ENCODE results near the gene FBP1.

The FBP1 gene

GRCh38 chr9:94639061-94639998 lies at the start of gene FBP1:
TSS of gene FBP1 (minus strand) at chr9:94639518. CDS start at chr9:94639310, 208 bp downstream.
- Histone ChIP-seq H3K4me1 (ENCODE audit: control insufficient read depth in 5 of 5, insufficient read depth in 5 of 5, low read length in 5 of 5) (peaks cover 0 to 19% (median 15%) of the 10 kb centered on the region in 5 donors), H3K27ac (ENCODE audit: low read depth, low read length) (no peak within 1 kb of the TSS), H3K9ac (ENCODE audit: low read length in 5 of 5) (peak within 1 kb of the TSS in 4 of 5 donors; percentile 58 to 79 (median 68)), H3K9me3 (ENCODE audit: control insufficient read depth in 5 of 5, low read length in 5 of 5) (no peaks in the 10 kb centered on the region), H3K4me3 (ENCODE audit: low read depth in 1 of 5, low read length in 5 of 5) (peak within 1 kb of the TSS; percentile 63 to 89 (median 72)), H3K36me3 (ENCODE audit: control insufficient read depth in 5 of 5, insufficient read depth in 5 of 5, low read length in 5 of 5) (no peaks in the 10 kb centered on the region), H3K27me3 (ENCODE audit: control insufficient read depth in 5 of 5, insufficient read depth in 4 of 5, low read length in 5 of 5) (no peaks in the 10 kb centered on the region)

GRCh38 chr9:94687451-94687850 lies 48.1 kb upstream of the FBP1 start:
- Histone ChIP-seq H3K9ac (ENCODE audit: low read length in 5 of 5) (no peak overlapping the region), H3K4me1 (ENCODE audit: control insufficient read depth in 5 of 5, insufficient read depth in 5 of 5, low read length in 5 of 5) (peaks cover 0 to 8% (median 3%) of the 10 kb centered on the region in 5 donors), H3K27ac (ENCODE audit: low read depth, low read length) (no peak overlapping the region), H3K36me3 (ENCODE audit: control insufficient read depth in 5 of 5, insufficient read depth in 5 of 5, low read length in 5 of 5) (no peaks in the 10 kb centered on the region), H3K9me3 (ENCODE audit: control insufficient read depth in 5 of 5, low read length in 5 of 5) (no peaks in the 10 kb centered on the region), H3K27me3 (ENCODE audit: control insufficient read depth in 5 of 5, insufficient read depth in 4 of 5, low read length in 5 of 5) (peaks cover 0 to 5% (median 0%) of the 10 kb centered on the region in 5 donors), H3K4me3 (ENCODE audit: low read depth in 1 of 5, low read length in 5 of 5) (no peak overlapping the region)

- Histone ChIP-seq H3K36me3 (ENCODE audit: control insufficient read depth in 5 of 5, insufficient read depth in 5 of 5, low read length in 5 of 5) (no peaks in the 10 kb centered on the region), H3K27me3 (ENCODE audit: control insufficient read depth in 5 of 5, insufficient read depth in 4 of 5, low read length in 5 of 5) (peaks cover 0 to 3% (median 0%) of the 10 kb centered on the region in 5 donors), H3K9me3 (ENCODE audit: control insufficient read depth in 5 of 5, low read length in 5 of 5) (no peaks in the 10 kb centered on the region), H3K27ac (ENCODE audit: low read depth, low read length) (no peak overlapping the region), H3K4me1 (ENCODE audit: control insufficient read depth in 5 of 5, insufficient read depth in 5 of 5, low read length in 5 of 5) (peaks cover 0 to 8% (median 3%) of the 10 kb centered on the region in 5 donors), H3K4me3 (ENCODE audit: low read depth in 1 of 5, low read length in 5 of 5) (no peak overlapping the region), H3K9ac (ENCODE audit: low read length in 5 of 5) (no peak overlapping the region)
Measured at GRCh38 chr9:94685359-94685758, 46.0 kb upstream of the FBP1 start.

- Histone ChIP-seq H3K27me3 (ENCODE audit: control insufficient read depth in 5 of 5, insufficient read depth in 4 of 5, low read length in 5 of 5) (no peaks in the 10 kb centered on the region), H3K36me3 (ENCODE audit: control insufficient read depth in 5 of 5, insufficient read depth in 5 of 5, low read length in 5 of 5) (no peaks in the 10 kb centered on the region), H3K4me3 (ENCODE audit: low read depth in 1 of 5, low read length in 5 of 5) (no peak overlapping the region), H3K4me1 (ENCODE audit: control insufficient read depth in 5 of 5, insufficient read depth in 5 of 5, low read length in 5 of 5) (peaks cover 0 to 12% (median 5%) of the 10 kb centered on the region in 5 donors), H3K27ac (ENCODE audit: low read depth, low read length) (no peak overlapping the region), H3K9me3 (ENCODE audit: control insufficient read depth in 5 of 5, low read length in 5 of 5) (no peaks in the 10 kb centered on the region), H3K9ac (ENCODE audit: low read length in 5 of 5) (peak overlapping the region in 2 of 5 donors; percentile 28 to 41)
Measured at GRCh38 chr9:94681508-94681907, 42.2 kb upstream of the FBP1 start.

GRCh38 chr9:94680621-94681020 lies 41.3 kb upstream of the FBP1 start:
- Histone ChIP-seq H3K27ac (ENCODE audit: low read depth, low read length) (no peak overlapping the region), H3K9me3 (ENCODE audit: control insufficient read depth in 5 of 5, low read length in 5 of 5) (no peaks in the 10 kb centered on the region), H3K4me1 (ENCODE audit: control insufficient read depth in 5 of 5, insufficient read depth in 5 of 5, low read length in 5 of 5) (peaks cover under 1 to 10% (median 6%) of the 10 kb centered on the region in 5 donors), H3K4me3 (ENCODE audit: low read depth in 1 of 5, low read length in 5 of 5) (no peak overlapping the region), H3K9ac (ENCODE audit: low read length in 5 of 5) (no peak overlapping the region), H3K36me3 (ENCODE audit: control insufficient read depth in 5 of 5, insufficient read depth in 5 of 5, low read length in 5 of 5) (no peaks in the 10 kb centered on the region), H3K27me3 (ENCODE audit: control insufficient read depth in 5 of 5, insufficient read depth in 4 of 5, low read length in 5 of 5) (no peaks in the 10 kb centered on the region)

GRCh38 chr9:94680020-94680419 lies 40.7 kb upstream of the FBP1 start:
- Histone ChIP-seq H3K9me3 (ENCODE audit: control insufficient read depth in 5 of 5, low read length in 5 of 5) (no peaks in the 10 kb centered on the region), H3K36me3 (ENCODE audit: control insufficient read depth in 5 of 5, insufficient read depth in 5 of 5, low read length in 5 of 5) (no peaks in the 10 kb centered on the region), H3K27ac (ENCODE audit: low read depth, low read length) (no peak overlapping the region), H3K4me3 (ENCODE audit: low read depth in 1 of 5, low read length in 5 of 5) (no peak overlapping the region), H3K27me3 (ENCODE audit: control insufficient read depth in 5 of 5, insufficient read depth in 4 of 5, low read length in 5 of 5) (no peaks in the 10 kb centered on the region), H3K4me1 (ENCODE audit: control insufficient read depth in 5 of 5, insufficient read depth in 5 of 5, low read length in 5 of 5) (peaks cover 5 to 16% (median 12%) of the 10 kb centered on the region in 5 donors), H3K9ac (ENCODE audit: low read length in 5 of 5) (no peak overlapping the region)

- H3K4me1 ChIP-seq (ENCODE audit: control insufficient read depth in 5 of 5, insufficient read depth in 5 of 5, low read length in 5 of 5): peaks cover 5 to 17% (median 16%) of the 10 kb centered on the region in 5 donors
- H3K9ac ChIP-seq (ENCODE audit: low read length in 5 of 5): no peak overlapping the region
- H3K27me3 ChIP-seq (ENCODE audit: control insufficient read depth in 5 of 5, insufficient read depth in 4 of 5, low read length in 5 of 5): no peaks in the 10 kb centered on the region
- H3K4me3 ChIP-seq (ENCODE audit: low read depth in 1 of 5, low read length in 5 of 5): no peak overlapping the region
- no peaks in the 10 kb centered on the region for H3K9me3 ChIP-seq (ENCODE audit: control insufficient read depth in 5 of 5, low read length in 5 of 5)
- H3K27ac ChIP-seq (ENCODE audit: low read depth, low read length): no peak overlapping the region
- no peaks in the 10 kb centered on the region for H3K36me3 ChIP-seq (ENCODE audit: control insufficient read depth in 5 of 5, insufficient read depth in 5 of 5, low read length in 5 of 5)
Measured at GRCh38 chr9:94679587-94679986, 40.3 kb upstream of the FBP1 start.

GRCh38 chr9:94677929-94678328 lies 38.6 kb upstream of the FBP1 start:
- Histone ChIP-seq H3K36me3 (ENCODE audit: control insufficient read depth in 5 of 5, insufficient read depth in 5 of 5, low read length in 5 of 5) (no peaks in the 10 kb centered on the region), H3K9ac (ENCODE audit: low read length in 5 of 5) (no peak overlapping the region), H3K27ac (ENCODE audit: low read depth, low read length) (no peak overlapping the region), H3K27me3 (ENCODE audit: control insufficient read depth in 5 of 5, insufficient read depth in 4 of 5, low read length in 5 of 5) (no peaks in the 10 kb centered on the region), H3K4me1 (ENCODE audit: control insufficient read depth in 5 of 5, insufficient read depth in 5 of 5, low read length in 5 of 5) (peaks cover 5 to 19% (median 16%) of the 10 kb centered on the region in 5 donors), H3K9me3 (ENCODE audit: control insufficient read depth in 5 of 5, low read length in 5 of 5) (no peaks in the 10 kb centered on the region), H3K4me3 (ENCODE audit: low read depth in 1 of 5, low read length in 5 of 5) (no peak overlapping the region)

GRCh38 chr9:94676446-94677131 lies 37.3 kb upstream of the FBP1 start:
- Histone ChIP-seq H3K9ac (ENCODE audit: low read length in 5 of 5) (no peak overlapping the region), H3K4me3 (ENCODE audit: low read depth in 1 of 5, low read length in 5 of 5) (no peak overlapping the region), H3K27ac (ENCODE audit: low read depth, low read length) (no peak overlapping the region), H3K4me1 (ENCODE audit: control insufficient read depth in 5 of 5, insufficient read depth in 5 of 5, low read length in 5 of 5) (peaks cover 5 to 18% (median 16%) of the 10 kb centered on the region in 5 donors), H3K9me3 (ENCODE audit: control insufficient read depth in 5 of 5, low read length in 5 of 5) (no peaks in the 10 kb centered on the region), H3K27me3 (ENCODE audit: control insufficient read depth in 5 of 5, insufficient read depth in 4 of 5, low read length in 5 of 5) (no peaks in the 10 kb centered on the region), H3K36me3 (ENCODE audit: control insufficient read depth in 5 of 5, insufficient read depth in 5 of 5, low read length in 5 of 5) (no peaks in the 10 kb centered on the region)
